Measurements from ENCODE around the gene SLC39A12.
"Not testable (repeated sequence)": the region's sequence is repeated elsewhere in the genome, so short reads cannot be mapped to it uniquely, and the experiment has no call there.

Gene SLC39A12

DNA sequence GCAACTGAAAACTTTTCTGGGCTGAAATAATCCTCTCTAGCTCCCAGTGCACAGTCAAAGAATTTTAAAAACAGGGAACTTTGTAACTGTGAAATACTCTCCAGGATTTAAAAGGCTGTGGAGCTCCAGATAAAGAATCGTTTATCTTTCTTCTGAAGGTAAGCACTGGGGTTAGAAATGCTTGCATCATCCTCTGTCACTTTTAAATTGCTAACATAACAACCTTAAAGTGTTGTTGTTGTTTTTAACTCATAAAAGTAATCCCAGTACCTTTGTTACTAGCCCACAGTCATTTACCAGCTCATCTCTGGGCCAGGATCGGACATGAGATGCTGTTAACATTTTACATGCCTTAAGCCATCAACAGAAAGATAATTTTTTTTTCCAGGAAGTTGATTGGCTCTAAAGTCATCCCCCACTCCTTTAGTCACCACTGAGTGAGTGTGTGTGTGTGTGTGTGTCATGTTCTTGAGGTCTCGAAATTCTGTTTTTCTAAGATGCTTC lies at the start of gene SLC39A12:
Gene SLC39A12 (plus strand): TSS at position 51 of the 504 bp plus-strand sequence. CDS start 1,359 bp downstream, outside the sequence.
- DNase-seq = no peak

DNA sequence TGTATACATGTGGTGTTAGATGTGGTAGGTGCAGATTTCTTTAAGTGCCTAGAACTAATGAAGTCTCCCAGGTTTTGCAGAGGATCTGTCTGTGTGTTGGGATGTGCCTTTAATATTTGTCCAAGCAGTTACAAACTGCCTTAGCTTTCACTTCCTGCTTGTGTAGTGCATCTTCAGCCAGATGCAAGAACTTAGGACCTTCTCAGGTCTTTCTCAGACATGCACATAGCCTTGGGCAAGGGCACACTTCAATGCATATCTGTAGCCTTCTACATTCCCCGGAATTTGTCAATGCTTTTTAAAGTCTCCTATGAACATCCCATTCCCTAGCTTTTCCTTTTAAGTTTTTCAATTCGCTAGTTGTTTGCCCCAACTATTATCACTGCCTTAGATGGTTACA lies 47.2 kb upstream of the SLC39A12 start:
- DNase-seq = no peak

DNA sequence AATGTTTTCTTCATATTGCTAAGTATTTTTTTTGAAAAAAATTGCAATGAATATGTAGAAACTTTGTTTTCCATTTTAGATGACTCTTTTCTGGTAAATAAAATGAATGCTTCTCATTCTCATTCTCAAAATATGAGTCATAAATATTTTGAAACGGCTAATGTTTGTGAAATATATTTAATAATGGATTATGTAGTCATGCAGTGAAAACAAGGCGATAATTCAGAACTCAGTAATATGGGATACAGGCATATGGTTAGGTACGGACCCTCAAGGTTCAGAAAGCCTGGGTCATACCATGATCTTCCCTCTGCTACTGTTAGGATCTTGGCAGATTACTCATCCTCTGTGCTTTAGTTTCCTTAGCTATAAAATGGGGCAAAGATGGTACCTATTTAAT lies 46.2 kb upstream of the SLC39A12 start:
- no peak for DNase-seq

DNA sequence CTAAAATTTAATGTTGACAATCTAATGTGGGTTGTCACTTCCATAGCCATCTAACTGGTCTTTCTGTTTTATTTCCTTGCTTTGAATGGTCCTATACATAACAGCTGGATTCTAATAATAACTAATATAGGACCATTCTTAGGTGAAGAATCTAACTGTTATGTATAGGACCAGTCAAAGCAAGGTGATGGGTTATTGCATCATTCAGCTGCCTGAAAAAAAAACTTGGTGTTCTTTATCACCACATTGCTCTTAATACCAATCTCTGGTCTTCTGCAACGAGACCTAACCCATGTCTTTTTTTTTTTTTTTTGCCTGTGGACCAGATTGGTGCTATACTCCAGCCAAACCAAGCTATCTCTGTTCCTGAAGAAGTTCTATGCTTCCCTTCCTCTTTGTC lies 45.7 kb upstream of the SLC39A12 start:
- DNase-seq = no peak

DNA sequence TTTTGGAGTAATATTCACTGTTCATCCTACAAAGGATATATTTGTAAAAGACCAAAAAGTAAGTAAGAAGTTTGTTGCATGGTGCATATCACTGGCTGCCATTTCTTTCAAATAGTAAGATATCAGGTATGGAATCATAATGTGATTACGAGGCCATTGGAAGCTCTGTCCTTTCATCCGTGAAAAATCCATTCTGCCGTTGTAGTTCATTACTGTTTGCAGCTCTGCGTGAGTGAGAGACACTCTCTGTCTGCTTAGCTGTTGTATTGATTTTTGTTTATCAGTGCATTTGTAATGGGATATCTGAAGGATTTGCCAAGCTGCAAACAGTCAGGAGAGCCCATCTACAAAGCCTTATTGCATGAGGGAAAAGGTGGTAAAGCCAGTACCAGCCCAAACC lies 44.1 kb upstream of the SLC39A12 start:
- no peak for DNase-seq

DNA sequence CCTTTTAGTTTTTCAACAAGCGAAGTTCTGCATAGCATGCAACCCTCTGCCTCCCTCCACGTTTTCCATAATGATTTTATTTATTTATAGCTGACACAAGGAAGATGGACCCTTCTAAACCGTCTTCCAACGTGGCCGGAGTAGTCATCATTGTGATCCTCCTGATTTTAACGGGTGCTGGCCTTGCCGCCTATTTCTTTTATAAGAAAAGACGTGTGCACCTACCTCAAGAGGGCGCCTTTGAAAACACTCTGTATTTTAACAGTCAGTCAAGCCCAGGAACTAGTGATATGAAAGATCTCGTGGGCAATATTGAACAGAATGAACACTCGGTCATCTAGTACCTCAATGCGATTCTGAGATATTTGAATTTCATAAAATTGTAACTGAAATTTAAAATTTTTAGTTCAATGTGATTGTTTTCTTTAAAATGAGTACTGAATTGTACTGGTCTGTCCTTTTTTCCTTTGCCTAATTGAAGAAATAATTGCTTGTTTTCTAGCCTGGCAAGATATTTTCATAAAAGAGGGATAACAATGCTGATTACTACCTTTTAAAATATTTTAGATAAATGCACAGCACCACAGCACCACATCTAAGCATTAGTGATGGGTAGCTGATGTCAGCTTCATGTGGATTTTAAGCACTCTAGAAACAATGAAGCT lies 41.5 kb upstream of the SLC39A12 start:
- no peak for DNase-seq

DNA sequence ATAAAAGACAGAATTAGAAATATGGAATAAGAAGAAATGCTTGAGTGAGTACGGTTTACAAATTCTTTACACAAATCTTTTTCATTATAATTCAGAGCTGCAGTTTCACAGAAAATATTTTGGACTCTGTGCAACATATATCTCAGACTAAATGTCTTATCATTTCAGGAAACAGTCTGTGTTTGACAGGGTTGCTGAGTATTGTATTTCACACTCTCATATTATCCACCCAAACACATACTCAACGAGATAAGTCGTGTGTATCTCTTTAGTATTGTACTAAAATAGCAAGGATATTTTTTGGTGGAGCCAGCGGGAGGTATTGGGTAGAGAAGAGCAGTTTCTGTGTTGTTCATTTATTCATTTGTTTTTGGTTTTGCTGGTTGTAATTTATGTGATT lies 39.0 kb upstream of the SLC39A12 start:
- DNase-seq = no peak

DNA sequence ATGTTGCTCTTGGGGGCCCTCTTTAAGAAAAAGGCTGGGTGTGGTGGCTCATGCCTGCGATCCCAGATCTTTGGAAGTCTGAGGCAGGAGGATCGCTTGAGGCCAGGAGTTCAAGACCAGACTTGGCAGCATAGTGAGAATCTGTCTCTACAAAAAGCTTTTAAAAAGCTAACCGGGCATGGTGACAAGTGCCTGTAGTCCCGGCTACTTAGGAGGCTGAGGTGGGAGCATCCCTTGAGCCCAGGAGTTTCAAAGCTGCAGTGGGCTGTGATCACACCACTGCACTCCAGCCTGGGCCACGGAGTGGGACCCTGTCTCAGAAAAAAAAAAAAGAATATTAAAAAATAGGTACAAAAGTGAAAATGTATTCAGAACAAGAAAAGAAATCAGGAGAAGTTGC lies 38.1 kb upstream of the SLC39A12 start:
- DNase-seq = no peak

DNA sequence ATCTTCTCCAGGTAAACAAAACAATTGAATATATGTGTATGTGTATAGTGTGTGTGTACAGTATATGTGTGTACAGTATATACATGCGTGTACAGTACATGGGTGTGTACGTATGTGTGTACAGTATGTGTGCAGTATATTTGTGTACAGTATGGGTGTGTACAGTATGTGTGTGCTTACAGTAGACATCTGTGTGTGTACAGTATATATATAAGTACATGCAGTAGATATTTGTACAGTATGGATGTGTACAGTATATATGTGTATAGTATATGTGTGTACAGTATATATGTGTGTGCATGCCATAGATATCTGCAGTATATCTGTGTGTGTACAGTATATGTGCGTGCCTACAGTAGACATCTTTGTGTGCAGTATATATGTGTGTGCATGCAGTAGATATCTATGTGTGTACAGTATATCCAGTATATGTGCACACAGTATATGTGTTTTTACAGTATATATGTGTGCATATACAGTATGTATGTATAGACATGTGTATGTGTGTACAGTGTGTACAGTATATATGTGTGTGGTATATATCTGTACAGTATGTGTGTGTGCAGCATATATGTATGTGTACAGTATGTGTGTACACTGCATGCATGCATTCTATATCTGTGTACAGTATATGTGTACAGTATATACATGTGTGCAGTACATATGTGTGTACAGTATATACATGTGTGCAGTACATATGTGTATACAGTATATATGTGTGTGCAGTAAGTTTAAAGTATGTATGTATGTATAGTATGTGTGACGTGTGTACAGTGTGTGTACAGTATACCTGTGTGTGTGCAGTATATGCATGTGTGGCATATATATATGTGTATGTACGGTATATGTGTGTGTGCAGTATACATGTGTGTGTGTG lies 37.3 kb upstream of the SLC39A12 start:
- DNase-seq = no peak

DNA sequence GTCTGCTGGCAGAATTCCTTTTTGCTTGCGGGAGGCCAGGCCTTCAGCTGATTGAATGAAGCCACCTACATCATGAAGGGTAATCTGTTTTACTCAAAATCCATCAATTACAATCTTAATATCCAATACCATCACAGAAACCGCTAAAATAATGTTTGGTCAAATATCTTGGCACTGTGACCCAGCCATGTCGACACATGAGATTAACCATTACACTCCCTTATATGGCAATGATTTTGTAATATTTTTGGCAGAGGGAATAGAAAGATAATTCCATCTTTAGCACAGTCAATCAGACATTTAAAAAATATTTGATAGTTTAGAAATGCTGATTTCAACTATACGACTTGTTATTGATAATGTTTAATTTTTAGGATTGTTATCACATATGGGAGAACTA lies 36.5 kb upstream of the SLC39A12 start:
- DNase-seq = no peak

DNA sequence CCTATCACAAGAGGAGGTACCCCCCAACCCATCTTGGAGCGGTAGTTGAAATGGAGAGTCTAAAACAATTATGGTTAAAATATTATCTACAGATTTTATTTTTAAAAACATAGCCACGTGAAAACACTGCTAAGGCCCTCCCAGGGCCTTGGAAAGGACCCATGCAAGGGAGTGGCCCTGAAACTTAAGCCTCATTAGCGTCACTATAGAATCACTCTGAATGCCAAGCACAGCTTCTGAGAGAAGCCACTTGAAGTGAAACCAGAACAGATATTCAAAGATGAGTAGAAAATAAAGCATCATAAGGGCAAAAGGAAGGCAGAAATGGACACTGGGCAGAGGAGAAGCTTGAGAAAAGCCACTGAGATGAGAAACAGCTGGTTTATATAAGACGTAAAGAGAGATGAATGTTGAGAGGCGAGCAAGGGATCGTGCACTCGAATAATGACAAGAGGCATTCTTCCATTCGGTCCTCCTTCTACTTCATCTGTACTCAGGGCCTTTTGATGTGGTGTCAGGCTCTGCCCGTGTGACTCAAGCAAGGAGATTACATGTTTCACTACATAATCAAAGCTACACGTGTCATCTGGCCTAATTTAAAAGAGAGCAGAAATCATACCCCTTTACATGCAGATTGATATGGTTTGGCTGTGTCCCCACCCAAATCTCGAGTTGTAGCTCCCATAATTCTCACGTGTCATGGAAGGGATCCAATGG lies 33.4 kb upstream of the SLC39A12 start:
- DNase-seq = no peak

DNA sequence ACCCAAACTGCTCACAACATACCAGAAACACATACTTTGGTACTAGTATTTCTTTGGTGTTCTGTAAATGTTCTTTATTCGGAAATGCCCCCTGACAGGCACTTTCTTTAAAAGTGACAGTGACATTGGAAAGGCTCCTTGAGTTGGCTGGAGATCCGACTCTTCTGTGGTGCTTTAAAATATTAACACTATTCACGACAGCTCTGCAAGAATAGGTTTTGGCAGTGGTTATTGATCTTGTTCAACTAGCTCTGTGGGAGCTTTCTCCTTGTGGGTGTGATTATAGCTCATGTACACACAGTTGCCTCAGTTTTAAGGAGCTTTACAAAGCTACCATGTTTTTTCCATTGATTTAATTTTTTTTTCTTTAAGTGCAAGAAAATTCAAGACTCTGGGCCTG lies 30.3 kb upstream of the SLC39A12 start:
- no peak for DNase-seq

DNA sequence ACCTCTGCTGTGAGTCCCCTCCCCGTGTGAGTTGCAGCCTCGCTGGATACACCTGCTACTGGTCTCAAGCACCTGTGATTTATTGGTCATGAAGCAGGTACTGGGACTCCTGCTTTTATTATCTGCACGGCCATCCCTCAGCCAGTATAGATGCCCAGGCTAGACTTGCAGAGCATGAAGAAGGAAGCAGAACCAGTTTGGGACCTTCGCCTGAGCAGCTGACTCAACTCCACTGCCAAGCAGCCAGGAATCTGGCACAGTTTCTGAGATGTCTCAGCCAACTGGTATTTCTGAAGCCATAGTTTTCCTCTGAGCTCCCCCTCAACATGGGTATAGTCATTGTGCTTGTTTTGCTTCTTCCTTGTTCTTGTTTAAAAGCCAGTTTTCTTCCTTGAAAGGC lies 28.0 kb upstream of the SLC39A12 start:
- no peak for DNase-seq

DNA sequence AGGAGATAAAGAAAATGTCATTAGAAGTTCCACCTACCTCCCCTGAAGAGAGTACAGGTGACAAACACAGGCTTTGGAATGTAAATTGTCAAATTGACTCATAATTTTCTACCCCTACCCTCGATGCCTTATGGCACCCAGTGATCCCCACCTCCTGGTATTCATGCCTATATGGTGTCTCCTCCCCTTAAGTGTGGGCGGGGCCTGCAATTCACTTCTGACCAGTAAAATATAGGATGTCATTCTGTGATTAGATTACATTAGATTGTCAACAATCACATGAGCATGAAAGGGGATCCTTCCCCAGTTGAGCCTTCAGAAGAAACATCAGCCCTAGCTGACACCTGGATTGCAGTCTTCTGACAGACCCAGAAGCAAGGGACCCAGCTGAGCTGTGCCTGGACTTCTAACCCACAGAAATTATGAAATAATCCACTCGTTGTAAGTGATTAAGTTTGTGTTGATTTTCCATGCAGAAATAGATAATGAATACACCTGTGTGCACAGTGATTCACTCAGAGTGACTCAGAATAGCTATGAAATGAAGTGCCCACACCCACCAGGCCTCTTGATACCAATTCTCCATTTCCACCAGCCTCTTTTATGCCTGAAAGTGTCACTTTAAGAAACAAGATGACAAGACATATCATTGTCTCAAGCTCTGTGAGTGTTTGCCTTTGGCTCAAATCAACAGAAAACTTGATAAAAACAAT lies 8.5 kb upstream of the SLC39A12 start:
- no peak for DNase-seq

DNA sequence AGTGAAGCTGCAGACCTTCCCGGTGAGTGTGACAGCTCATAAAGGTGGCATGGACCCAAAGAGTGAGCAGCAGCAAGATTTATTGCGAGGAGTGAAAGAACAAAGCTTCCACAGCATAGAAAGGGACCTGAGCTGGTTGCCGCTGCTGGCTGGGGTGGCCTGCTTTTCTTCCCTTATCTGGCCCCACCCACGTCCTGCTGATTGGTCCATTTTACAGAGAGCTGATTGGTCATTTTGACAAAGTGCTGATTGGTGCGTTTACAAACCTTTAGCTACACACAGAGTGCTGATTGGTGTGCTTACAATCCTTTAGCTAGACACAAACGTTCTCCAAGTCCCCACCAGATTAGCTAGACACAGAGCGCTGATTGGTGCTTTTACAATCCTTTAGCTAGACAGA lies 1.4 kb upstream of the SLC39A12 start:
- DNase-seq = not testable (repeated sequence)

DNA sequence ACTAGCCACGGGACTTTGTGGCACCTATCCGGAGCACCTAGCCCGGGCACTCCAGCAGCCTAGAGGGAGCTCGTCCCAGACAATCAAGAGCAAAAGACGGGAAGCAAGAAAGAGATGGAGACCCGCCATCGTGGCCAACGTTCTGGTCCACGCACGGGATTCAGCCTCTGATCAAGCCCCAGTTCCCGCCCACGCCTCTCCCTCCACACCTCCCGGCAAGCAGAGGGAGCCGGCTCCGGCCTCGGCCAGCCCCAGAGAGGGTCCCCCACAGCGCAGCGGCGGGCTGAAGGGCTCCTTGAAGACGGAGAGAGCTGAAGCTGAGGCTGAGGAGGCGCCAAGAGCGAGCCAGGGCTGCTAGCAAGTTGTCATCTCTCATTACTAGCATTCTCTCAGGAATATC lies 992 bp upstream of the SLC39A12 start:
- DNase-seq = no peak

DNA sequence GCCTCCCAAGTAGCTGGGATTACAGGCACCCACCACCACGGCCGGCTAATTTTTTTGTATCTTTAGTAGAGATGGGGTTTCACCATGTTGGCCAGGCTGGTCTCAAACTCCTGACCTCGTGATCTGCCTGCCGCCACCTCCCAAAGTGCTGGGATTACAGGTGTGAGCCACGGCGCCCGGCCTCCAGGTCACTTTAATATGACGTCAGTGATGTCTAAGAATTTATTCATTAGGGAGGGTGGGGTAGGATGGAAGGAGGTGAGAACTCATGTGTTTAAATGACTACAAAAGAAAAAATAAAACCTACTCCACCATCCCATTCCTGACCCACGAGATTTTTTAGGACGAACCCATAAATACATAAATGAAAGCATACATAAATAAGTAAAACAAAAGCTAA lies 2.7 kb downstream of the SLC39A12 start:
- DNase-seq = not testable (repeated sequence)

DNA sequence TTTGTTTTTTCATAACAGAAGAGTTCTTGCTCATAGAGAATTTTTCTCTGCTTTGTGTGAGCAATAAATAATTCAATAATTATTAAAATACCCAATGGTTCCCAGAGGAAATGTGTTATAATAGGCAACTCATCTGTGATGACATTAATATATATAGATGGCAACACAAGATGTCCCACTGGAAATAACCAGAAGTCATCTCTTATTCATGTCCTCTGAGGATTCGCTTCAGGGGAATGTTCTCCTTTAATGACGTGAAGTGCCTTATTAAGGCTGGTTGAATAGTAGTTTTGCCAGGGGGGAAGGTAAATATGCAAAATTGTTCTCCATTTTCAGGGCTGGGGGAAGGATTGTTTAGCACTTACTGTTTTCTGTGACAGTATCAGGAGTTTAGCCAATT lies 3.1 kb downstream of the SLC39A12 start:
- DNase-seq = no peak

DNA sequence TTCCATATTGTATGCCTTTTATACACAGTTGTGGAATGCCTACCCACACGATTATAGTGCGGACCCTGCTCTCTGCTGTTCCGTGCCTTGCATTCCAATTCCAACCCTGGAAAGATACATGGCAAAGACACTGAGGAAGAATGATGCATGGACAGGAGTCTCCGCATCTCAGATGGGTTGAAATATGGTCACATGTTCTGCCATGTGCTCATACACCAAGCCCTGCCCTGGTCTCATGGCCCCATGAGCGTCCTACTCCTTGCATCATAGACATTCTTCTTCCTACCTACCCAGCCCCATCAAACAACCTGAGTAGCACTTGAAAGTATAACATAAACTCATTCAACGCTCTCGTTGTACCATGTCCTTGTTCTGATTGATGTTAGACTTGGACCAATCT lies 6.3 kb downstream of the SLC39A12 start:
- no peak for DNase-seq

DNA sequence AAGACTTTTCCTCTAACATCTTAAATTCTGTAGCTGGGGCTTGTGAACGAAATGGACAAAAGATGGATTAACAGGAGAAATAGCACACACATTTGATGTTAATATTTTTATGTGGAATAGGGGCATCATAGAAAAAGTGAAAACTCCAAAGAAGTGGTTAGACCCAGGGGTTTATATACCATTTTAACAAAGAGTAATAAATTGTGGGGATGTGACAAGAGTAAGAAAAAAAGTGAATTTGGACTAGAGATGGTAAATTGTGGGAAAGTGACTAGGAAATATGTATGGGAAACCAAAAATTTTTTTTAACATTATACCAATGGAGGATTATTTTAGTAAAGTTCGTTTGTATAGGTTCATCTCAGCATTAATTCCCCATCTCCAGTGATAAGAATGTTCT lies 8.2 kb downstream of the SLC39A12 start:
- no peak for DNase-seq

DNA sequence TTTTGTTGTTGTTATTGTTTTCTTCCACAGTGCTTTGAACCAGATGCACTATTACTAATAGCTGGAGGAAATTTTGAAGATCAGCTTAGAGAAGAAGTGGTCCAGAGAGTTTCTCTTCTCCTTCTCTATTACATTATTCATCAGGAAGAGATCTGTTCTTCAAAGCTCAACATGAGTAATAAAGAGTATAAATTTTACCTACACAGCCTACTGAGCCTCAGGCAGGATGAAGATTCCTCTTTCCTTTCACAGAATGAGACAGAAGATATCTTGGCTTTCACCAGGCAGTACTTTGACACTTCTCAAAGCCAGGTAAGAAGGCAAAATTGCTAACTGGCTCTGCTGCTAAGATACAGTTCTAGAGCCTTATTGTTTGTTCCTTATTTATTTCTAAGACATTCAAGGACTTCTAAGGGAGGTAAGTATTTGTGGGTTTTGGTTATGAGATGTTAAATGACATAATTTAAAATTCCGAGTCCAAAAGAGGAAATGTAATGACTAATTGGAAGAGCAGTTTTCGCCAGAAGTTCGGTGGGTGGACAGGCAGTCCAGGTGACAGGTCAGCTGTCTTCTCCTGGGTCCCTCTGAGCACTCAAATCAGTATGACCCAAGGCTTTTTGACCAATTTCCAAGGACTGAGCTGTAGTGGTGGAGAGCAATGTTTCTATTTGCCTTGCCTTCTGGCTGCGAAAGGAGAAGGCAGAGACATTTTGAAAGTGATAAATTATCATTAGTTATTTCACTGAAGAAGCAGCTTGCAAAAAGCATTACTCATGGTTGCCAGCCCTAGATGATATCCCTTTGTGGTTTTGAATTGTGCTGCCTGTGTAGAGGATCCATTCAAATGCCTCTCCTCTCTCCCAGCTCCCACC lies 10.1 kb downstream of the SLC39A12 start:
- DNase-seq = no peak

DNA sequence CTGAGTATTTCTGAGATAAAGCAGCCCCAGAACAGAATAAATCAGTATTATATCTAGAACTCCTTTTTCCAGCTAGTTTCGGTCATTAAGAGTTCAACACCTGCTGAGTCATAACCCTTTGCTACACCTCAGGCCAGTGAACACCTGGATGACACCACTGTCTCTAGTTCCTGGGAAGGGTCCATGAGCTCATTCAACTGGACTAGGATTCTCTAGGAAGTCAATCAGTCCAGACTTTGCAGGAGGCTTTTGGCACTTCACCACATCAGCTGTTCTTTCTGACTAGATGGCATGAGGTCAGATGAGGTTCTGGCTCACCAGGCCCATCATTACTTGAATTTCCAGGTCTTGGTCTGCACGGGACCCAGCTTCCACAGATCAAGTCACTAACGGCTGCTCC lies 11.7 kb downstream of the SLC39A12 start:
- no peak for DNase-seq

Measured in stimulated activated CD4-positive, alpha-beta T cell treated with anti-CD3 and anti-CD28 coated beads, Interleukin-4, amount 100 ng/mL, for 4 hours (primary cell).